SK-N-SH treated with all-trans-retinoic acid at 6 μM for 48 hours (cell line): ENCODE data around the gene ADAP1.
A peak's percentile ranks its signal among the peaks of the same experiment; 100 is the strongest.

Experiments used
- ATAC-seq: fragments of 200-7000 bp; cut with Tn5 transposase; 3 replicates; pipeline ENCODE4 v1.9.1; 2020; ENCODE audit warnings: mild to moderate bottlenecking, moderate library complexity
- ARNTL ChIP-seq: fragments of 450-650 bp; formaldehyde crosslinking; IDR thresholded peaks from 2 replicates; pipeline ENCODE4 v1.5.0; 2020; ENCODE audit warnings: low read depth, mild to moderate bottlenecking, moderate library complexity, borderline replicate concordance
- BACH2 ChIP-seq: fragments of 250-450 bp; sonication (Bioruptor Pico); IDR thresholded peaks from 2 replicates; pipeline ENCODE4 v1.9.0; 2021; ENCODE audit warnings: mild to moderate bottlenecking, borderline replicate concordance
- CSDC2 ChIP-seq: fragments of 250-450 bp; sonication (Bioruptor Pico); IDR thresholded peaks from 2 replicates; pipeline ENCODE4 v1.5.0; 2020; ENCODE audit warnings: mild to moderate bottlenecking, moderate library complexity
- CSRNP3 ChIP-seq: fragments of 250-450 bp; sonication (Bioruptor Pico); IDR thresholded peaks from 2 replicates; pipeline ENCODE4 v1.5.1; 2021; ENCODE audit warnings: mild to moderate bottlenecking, moderate library complexity
- GLIS3 ChIP-seq: fragments of 250-450 bp; sonication (Bioruptor Pico); IDR thresholded peaks from 2 replicates; pipeline ENCODE4 v1.5.0; 2020; ENCODE audit warnings: mild to moderate bottlenecking, moderate library complexity
- ISL1 ChIP-seq: fragments of 250-450 bp; sonication (Bioruptor Pico); IDR thresholded peaks from 2 replicates; pipeline ENCODE4 v2.1.2; 2022; ENCODE audit warnings: mild to moderate bottlenecking, moderate library complexity
- OSR1 ChIP-seq: fragments of 250-450 bp; sonication (Bioruptor Pico); IDR thresholded peaks from 2 replicates; pipeline ENCODE4 v1.8.0; 2022; ENCODE audit warnings: moderate library complexity, mild to moderate bottlenecking, inconsistent platforms
- PATZ1 ChIP-seq: fragments of 250-450 bp; sonication (Bioruptor Pico); IDR thresholded peaks from 2 replicates; pipeline ENCODE4 v1.8.0; 2020; ENCODE audit warnings: mild to moderate bottlenecking, moderate library complexity, borderline replicate concordance
- POU6F1 ChIP-seq: fragments of 250-450 bp; sonication (Bioruptor Pico); IDR thresholded peaks from 2 replicates; pipeline ENCODE4 v1.8.0; 2021; ENCODE audit warnings: low read depth, mild to moderate bottlenecking, moderate library complexity, borderline replicate concordance
- RARB ChIP-seq: fragments of 250-450 bp; sonication (Bioruptor Pico); IDR thresholded peaks from 2 replicates; pipeline ENCODE4 v1.8.0; 2021; ENCODE audit warnings: mild to moderate bottlenecking, moderate library complexity
- SNAI2 ChIP-seq: fragments of 250-450 bp; sonication (Bioruptor Pico); IDR thresholded peaks from 2 replicates; pipeline ENCODE4 v1.5.0; 2020; ENCODE audit warnings: mild to moderate bottlenecking, moderate library complexity
- TCF4 ChIP-seq: fragments of 250-450 bp; sonication (Bioruptor Pico); IDR thresholded peaks from 2 replicates; pipeline ENCODE4 v1.8.0; 2021; ENCODE audit warnings: mild to moderate bottlenecking, moderate library complexity, borderline replicate concordance
- TOX ChIP-seq: fragments of 250-450 bp; sonication (Bioruptor Pico); IDR thresholded peaks from 2 replicates; pipeline ENCODE4 v1.8.0; 2021; ENCODE audit warnings: mild to moderate bottlenecking, moderate library complexity, borderline replicate concordance
- ZC3H10 ChIP-seq: fragments of 250-450 bp; sonication (Bioruptor Pico); IDR thresholded peaks from 2 replicates; pipeline ENCODE4 v1.5.1; 2021; ENCODE audit warnings: mild to moderate bottlenecking, moderate library complexity
- ZFP3 ChIP-seq: fragments of 250-450 bp; sonication (Bioruptor Pico); IDR thresholded peaks from 2 replicates; pipeline ENCODE4 v1.5.0; 2020; ENCODE audit warnings: mild to moderate bottlenecking, moderate library complexity
- ZFP30 ChIP-seq: fragments of 450-650 bp; formaldehyde crosslinking; IDR thresholded peaks from 2 replicates; pipeline ENCODE4 v1.5.0; 2022; ENCODE audit warnings: mild to moderate bottlenecking, moderate library complexity
- ZNF565 ChIP-seq: fragments of 450-650 bp; formaldehyde crosslinking; conservative IDR thresholded peaks from 2 replicates; pipeline ENCODE4 v1.5.0; 2020; ENCODE audit warnings: low read depth, mild to moderate bottlenecking, moderate library complexity
- ZNF70 ChIP-seq: fragments of 450-650 bp; formaldehyde crosslinking; IDR thresholded peaks from 2 replicates; pipeline ENCODE4 v1.5.0; 2020; ENCODE audit warnings: mild to moderate bottlenecking, moderate library complexity
- ZNF8 ChIP-seq: fragments of 450-650 bp; formaldehyde crosslinking; IDR thresholded peaks from 2 replicates; pipeline ENCODE4 v1.5.0; 2020; ENCODE audit warnings: mild to moderate bottlenecking, moderate library complexity
- TF ChIP-seq, protein P1 (sequence below): fragments of 250-450 bp; sonication (Bioruptor Pico); IDR thresholded peaks from 2 replicates; pipeline ENCODE4 v1.5.1; 2020; ENCODE audit warnings: low read depth, mild to moderate bottlenecking, moderate library complexity
- TF ChIP-seq, protein P2 (sequence below): fragments of 250-450 bp; sonication (Bioruptor Pico); IDR thresholded peaks from 2 replicates; pipeline ENCODE4 v1.5.0; 2020; ENCODE audit warnings: mild to moderate bottlenecking, moderate library complexity

ADAP1 gene

DNA sequence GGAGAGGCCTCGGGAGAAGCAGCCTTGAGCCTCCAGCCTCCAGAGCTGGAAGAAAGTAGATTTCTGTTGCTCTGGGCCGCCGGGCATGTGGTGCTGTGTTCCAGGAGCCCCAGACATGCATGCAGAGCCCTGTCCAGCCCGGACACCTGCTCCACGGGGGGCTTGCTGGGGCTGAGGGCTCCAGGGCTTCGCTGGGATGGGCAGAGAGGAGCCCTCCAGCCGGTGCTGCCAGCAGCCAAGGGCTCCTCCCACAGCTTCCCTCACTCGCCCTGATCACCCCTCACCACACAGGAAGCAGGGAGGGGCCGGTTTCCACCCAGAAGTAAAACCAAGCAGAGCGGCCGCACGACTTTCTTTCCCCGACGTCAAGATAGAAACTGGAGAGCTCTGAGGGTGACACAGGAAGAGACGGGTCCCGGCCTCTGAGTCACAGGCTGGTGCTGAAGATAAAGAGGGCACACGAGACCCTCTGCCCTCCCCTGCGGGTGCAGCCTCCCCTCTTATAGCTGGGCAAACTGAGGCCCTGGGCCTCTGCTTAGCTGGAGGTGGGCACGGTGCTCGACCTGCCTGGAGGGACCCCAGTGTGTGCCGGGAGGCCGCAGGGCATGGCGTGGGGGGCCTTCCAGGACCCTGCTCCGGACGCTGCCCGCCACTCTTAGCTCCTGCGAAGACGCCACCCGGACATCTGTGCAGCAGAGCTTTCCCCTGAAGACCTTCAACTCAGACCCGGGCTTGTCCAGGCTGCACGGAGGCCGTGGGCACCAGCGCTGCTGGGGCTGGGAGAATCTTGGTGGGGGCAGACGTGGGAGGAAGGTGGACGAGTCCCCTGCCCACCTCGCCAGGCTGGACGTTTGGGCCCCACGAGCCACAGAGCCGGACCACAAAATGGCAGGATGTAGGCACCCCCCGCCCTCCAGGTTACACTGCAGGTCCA, 31.1 kb downstream of the ADAP1 start:
- ATAC-seq: peak; percentile 15

DNA sequence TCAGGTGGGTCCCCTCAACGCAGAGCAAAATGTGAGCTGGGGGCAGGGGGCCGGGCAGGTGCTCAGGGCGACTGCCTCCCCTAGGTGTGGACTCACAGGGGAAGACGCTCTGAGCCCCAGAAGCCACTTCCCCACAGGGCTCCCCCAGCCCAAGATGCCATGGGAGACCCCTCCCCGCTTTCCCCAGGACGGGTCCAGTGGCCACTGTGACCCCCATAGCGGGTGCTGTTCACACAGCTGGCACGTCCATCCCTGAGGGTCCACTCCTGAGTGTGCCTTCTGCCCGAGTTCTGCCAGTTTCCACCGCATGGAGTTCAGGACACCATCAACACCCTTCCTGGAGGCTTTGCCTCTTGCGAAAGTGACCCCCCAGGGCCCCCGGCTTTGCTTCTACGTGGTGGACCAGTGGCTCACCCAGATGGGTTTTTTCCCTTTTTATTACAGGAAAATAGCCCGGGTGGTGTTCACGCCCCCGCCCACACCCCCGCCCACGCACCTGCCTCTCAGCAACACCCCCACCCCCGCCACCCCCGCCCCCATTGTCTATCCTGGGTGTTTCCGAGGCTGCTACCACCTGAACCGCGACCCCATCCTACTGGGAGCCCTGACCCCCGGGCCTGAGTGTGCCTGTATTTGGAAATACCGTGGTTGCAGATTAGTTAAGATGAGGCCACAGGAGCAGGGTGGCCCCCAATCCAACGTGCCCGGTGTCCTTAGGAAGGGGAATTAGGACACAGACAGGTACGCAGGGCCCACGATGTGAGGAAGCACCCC, 32.0 kb downstream of the ADAP1 start:
- no peak for ATAC-seq
- TF ChIP-seq ZC3H10 (CRISPR knock-in tag): no peak
- no peak for TF ChIP-seq POU6F1 (CRISPR knock-in tag)
- TF ChIP-seq ISL1 (CRISPR knock-in tag): no peak
- TF ChIP-seq CSDC2 (CRISPR knock-in tag): no peak
- TF ChIP-seq TCF4: no peak
- no peak for TF ChIP-seq ARNTL (CRISPR knock-in tag)

More for the DNA sequence above, 31.1 kb downstream of the ADAP1 start:
- TF ChIP-seq, protein P1, sequence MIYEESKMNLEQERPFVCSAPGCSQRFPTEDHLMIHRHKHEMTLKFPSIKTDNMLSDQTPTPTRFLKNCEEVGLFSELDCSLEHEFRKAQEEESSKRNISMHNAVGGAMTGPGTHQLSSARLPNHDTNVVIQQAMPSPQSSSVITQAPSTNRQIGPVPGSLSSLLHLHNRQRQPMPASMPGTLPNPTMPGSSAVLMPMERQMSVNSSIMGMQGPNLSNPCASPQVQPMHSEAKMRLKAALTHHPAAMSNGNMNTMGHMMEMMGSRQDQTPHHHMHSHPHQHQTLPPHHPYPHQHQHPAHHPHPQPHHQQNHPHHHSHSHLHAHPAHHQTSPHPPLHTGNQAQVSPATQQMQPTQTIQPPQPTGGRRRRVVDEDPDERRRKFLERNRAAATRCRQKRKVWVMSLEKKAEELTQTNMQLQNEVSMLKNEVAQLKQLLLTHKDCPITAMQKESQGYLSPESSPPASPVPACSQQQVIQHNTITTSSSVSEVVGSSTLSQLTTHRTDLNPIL (CRISPR knock-in tag): no peak
- TF ChIP-seq ZNF70: no peak
- no peak for TF ChIP-seq GLIS3 (CRISPR knock-in tag)
- no peak for TF ChIP-seq TCF4
- no peak for TF ChIP-seq OSR1 (CRISPR knock-in tag)
- TF ChIP-seq TOX (CRISPR knock-in tag): no peak
- no peak for TF ChIP-seq SNAI2 (CRISPR knock-in tag)
- TF ChIP-seq, protein P2, sequence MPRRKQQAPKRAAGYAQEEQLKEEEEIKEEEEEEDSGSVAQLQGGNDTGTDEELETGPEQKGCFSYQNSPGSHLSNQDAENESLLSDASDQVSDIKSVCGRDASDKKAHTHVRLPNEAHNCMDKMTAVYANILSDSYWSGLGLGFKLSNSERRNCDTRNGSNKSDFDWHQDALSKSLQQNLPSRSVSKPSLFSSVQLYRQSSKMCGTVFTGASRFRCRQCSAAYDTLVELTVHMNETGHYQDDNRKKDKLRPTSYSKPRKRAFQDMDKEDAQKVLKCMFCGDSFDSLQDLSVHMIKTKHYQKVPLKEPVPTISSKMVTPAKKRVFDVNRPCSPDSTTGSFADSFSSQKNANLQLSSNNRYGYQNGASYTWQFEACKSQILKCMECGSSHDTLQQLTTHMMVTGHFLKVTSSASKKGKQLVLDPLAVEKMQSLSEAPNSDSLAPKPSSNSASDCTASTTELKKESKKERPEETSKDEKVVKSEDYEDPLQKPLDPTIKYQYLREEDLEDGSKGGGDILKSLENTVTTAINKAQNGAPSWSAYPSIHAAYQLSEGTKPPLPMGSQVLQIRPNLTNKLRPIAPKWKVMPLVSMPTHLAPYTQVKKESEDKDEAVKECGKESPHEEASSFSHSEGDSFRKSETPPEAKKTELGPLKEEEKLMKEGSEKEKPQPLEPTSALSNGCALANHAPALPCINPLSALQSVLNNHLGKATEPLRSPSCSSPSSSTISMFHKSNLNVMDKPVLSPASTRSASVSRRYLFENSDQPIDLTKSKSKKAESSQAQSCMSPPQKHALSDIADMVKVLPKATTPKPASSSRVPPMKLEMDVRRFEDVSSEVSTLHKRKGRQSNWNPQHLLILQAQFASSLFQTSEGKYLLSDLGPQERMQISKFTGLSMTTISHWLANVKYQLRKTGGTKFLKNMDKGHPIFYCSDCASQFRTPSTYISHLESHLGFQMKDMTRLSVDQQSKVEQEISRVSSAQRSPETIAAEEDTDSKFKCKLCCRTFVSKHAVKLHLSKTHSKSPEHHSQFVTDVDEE (CRISPR knock-in tag): no peak
- no peak for TF ChIP-seq BACH2 (CRISPR knock-in tag)
- TF ChIP-seq PATZ1 (CRISPR knock-in tag): no peak
- TF ChIP-seq RARB (CRISPR knock-in tag): no peak
- no peak for TF ChIP-seq CSDC2 (CRISPR knock-in tag)
- no peak for TF ChIP-seq ARNTL (CRISPR knock-in tag)
- no peak for TF ChIP-seq ZFP3 (CRISPR knock-in tag)
- no peak for TF ChIP-seq ZNF565 (CRISPR knock-in tag)
- no peak for TF ChIP-seq POU6F1 (CRISPR knock-in tag)
- no peak for TF ChIP-seq ZNF8 (CRISPR knock-in tag)
- TF ChIP-seq ISL1 (CRISPR knock-in tag): no peak
- no peak for TF ChIP-seq CSRNP3
- no peak for TF ChIP-seq ZFP30
